GM12865 (cell line): ENCODE results near the gene CCDC15.
A peak's percentile ranks its signal among the peaks of the same experiment; 100 is the strongest.

ENCODE experiments used
- DNase-seq: peaks from one replicate; pipeline ENCODE4 v3.0.0; 2010; ENCODE audit warnings: low read depth
- H3K4me3 ChIP-seq: 2 replicates; pipeline ENCODE4 v1.5.1; 2011; ENCODE audit warnings: mild to moderate bottlenecking, low read depth, low read length, control low read depth
- TF ChIP-seq, protein P1 (sequence below): IDR thresholded peaks from 2 replicates; pipeline ENCODE4 v1.5.1; 2011; ENCODE audit warnings: low read length, control low read depth, low read depth, inconsistent platforms; ENCODE audit not compliant: insufficient read depth; ENCODE audit errors: missing control alignments

CCDC15 gene

GRCh38 chr11:124987096-124987495 is 33.1 kb downstream of the CCDC15 start:
- H3K4me3 ChIP-seq: no peak overlapping the region
- DNase-seq: no peak
- TF ChIP-seq, protein P1, sequence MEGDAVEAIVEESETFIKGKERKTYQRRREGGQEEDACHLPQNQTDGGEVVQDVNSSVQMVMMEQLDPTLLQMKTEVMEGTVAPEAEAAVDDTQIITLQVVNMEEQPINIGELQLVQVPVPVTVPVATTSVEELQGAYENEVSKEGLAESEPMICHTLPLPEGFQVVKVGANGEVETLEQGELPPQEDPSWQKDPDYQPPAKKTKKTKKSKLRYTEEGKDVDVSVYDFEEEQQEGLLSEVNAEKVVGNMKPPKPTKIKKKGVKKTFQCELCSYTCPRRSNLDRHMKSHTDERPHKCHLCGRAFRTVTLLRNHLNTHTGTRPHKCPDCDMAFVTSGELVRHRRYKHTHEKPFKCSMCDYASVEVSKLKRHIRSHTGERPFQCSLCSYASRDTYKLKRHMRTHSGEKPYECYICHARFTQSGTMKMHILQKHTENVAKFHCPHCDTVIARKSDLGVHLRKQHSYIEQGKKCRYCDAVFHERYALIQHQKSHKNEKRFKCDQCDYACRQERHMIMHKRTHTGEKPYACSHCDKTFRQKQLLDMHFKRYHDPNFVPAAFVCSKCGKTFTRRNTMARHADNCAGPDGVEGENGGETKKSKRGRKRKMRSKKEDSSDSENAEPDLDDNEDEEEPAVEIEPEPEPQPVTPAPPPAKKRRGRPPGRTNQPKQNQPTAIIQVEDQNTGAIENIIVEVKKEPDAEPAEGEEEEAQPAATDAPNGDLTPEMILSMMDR: no peak

GRCh38 chr11:124988063-124988462 is 34.1 kb downstream of the CCDC15 start:
- no peak for DNase-seq
- H3K4me3 ChIP-seq: no peak overlapping the region
- TF ChIP-seq, protein P1: no peak

GRCh38 chr11:125001079-125001778 is 47.2 kb downstream of the CCDC15 start:
- TF ChIP-seq, protein P1: no peak

DNA sequence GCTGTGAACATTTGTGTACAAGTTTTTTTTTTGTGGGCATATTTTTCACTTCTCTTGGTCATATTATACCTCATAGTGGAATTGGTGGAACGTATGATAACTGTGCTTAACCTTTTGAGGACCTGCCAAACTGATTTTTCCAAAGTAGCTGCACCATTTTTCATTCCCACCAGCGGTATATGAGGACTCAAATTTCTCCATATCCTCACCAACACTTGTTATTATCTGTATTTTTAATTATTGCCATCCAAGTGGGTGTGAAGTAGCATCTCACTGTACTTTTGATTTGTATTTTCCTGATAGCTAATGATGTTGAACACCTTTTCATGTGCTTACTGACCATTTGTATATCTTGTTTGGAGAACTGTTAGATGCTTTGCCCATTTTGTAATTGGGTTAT is 47.8 kb downstream of the CCDC15 start:
- TF ChIP-seq, protein P1: no peak
- no peak for DNase-seq

More at GRCh38 chr11:125001079-125001778, 47.2 kb downstream of the CCDC15 start:
- H3K4me3 ChIP-seq: no peak overlapping the region
- DNase-seq: peak; percentile 6

GRCh38 chr11:125005491-125005890 is 51.5 kb downstream of the CCDC15 start:
- DNase-seq: no peak
- TF ChIP-seq, protein P1: no peak
- H3K4me3 ChIP-seq: no peak overlapping the region

More for the DNA sequence above, 47.8 kb downstream of the CCDC15 start:
- H3K4me3 ChIP-seq: no peak overlapping the region

GRCh38 chr11:125016413-125016812 is 62.4 kb downstream of the CCDC15 start:
- no peak overlapping the region for H3K4me3 ChIP-seq
- DNase-seq: no peak
- TF ChIP-seq, protein P1: no peak

- no peak for DNase-seq
- TF ChIP-seq, protein P1: no peak
These were observed 66.3 kb downstream of the CCDC15 start for GRCh38 chr11:125020342-125020741.

More at GRCh38 chr11:125020342-125020741, 66.3 kb downstream of the CCDC15 start:
- no peak overlapping the region for H3K4me3 ChIP-seq
